HCT116 (cell line): ENCODE measurements around the gene ZBTB16. TPM values are rescaled to one million over a fixed set of nuclear protein-coding genes. Genes with fewer than 3 reads are reported as not detected.

ENCODE experiments used
- ATAC-seq: fragments of 200-7000 bp; cut with Tn5 transposase; 2 replicates; pipeline ENCODE4 v1.9.1; 2020; ENCODE audit warnings: mild to moderate bottlenecking, moderate library complexity
- BruUV-seq: library from RNA; stranded (reverse); fragments of 400-500 nt; replicated peaks from 2 replicates; lab custom pipeline; 2021; lab: Mats Ljungman, UMichigan
- CTCF ChIA-PET: fragments of 300-600 bp; sonication (Branson Sonifier 250); formaldehyde crosslinking; loops from one replicate; lab custom pipeline; 2021; ENCODE audit warnings: antibody characterized with exemption; lab: Charles Lee
- POLR2A ChIA-PET: fragments of 300-600, 350-600 bp; sonication (Branson Sonifier 250); formaldehyde crosslinking; loops from one replicate; lab custom pipeline; 2021; ENCODE audit warnings: antibody characterized with exemption; lab: Charles Lee
- RAD21 ChIA-PET, 2 experiments: fragments of 300-600 bp; sonication (Branson Sonifier 250); formaldehyde crosslinking; loops; one replicate each; lab custom pipeline; 2023; ENCODE audit warnings: low total read pairs in 2 of 2; ENCODE audit not compliant: uncharacterized antibody in 2 of 2, unreplicated experiment in 2 of 2, low non-redundant PET in 1 of 2; lab: Charles Lee
- DNase-seq: peaks from one replicate; pipeline ENCODE4 v3.0.0-alpha.2; 2010; ENCODE audit warnings: low read depth, low spot score
- H2AFZ ChIP-seq: fragments of 200-600 bp; shearing (Covaris generic), sonication (generic); 2 replicates; pipeline ENCODE4 v1.6.1; 2017; ENCODE audit warnings: low read depth, mixed run types, mixed read lengths, antibody characterized with exemption, low read length; ENCODE audit not compliant: poor library complexity, severe bottlenecking
- H3K27ac ChIP-seq: 2 replicates; pipeline ENCODE4 v1.5.1; 2012; ENCODE audit warnings: low read depth, low read length
- H3K27me3 ChIP-seq: fragments of 200-600 bp; sonication (generic); 2 replicates; pipeline ENCODE4 v1.6.1; 2016; ENCODE audit warnings: mixed run types, low read length, mixed read lengths; ENCODE audit not compliant: insufficient read depth
- H3K36me3 ChIP-seq, 2 experiments: fragments of 200-500 bp in 1 of 2; fragments of 200-600 bp in 1 of 2; sonication (Bioruptor generic) in 1 of 2; sonication (generic) in 1 of 2; 2 replicates each; pipeline versions ENCODE4 v1.5.1 to v1.6.1; 2014 to 2016; ENCODE audit warnings: low read length in 2 of 2, inconsistent platforms in 1 of 2, mixed read lengths in 1 of 2, mixed run types in 1 of 2; ENCODE audit not compliant: insufficient read depth in 2 of 2, control insufficient read depth in 1 of 2
- H3K4me1 ChIP-seq, 2 experiments: fragments of 200-600 bp in 1 of 2; sonication (generic) in 1 of 2; 2 replicates each; pipeline versions ENCODE4 v1.5.1 to v1.6.1; 2012 to 2017; ENCODE audit warnings: low read length in 2 of 2, inconsistent platforms in 1 of 2, mild to moderate bottlenecking in 1 of 2, mixed read lengths in 1 of 2, mixed run types in 1 of 2, moderate library complexity in 1 of 2; ENCODE audit not compliant: insufficient read depth in 2 of 2, control insufficient read depth in 1 of 2
- H3K4me2 ChIP-seq: fragments of 200-600 bp; sonication (generic); 2 replicates; pipeline ENCODE4 v1.6.1; 2017; ENCODE audit warnings: mixed run types, low read length, mixed read lengths
- H3K4me3 ChIP-seq, 2 experiments: fragments of 200-600 bp in 1 of 2; sonication (generic) in 1 of 2; replicated peaks in 1 of 2; 2 replicates each; pipeline ENCODE4 v1.5.1; 2011 to 2016; ENCODE audit warnings: low read length in 2 of 2, control low read depth in 1 of 2, low read depth in 1 of 2, mild to moderate bottlenecking in 1 of 2, mixed read lengths in 1 of 2, mixed run types in 1 of 2
- H3K79me2 ChIP-seq: fragments of 200-600 bp; sonication (generic); 2 replicates; pipeline ENCODE4 v1.6.1; 2017; ENCODE audit warnings: mild to moderate bottlenecking, mixed run types, low read length, moderate library complexity, mixed read lengths; ENCODE audit not compliant: insufficient read depth
- H3K9ac ChIP-seq: fragments of 200-600 bp; sonication (generic); 2 replicates; pipeline ENCODE4 v1.6.1; 2016; ENCODE audit warnings: low read length, mixed read lengths
- H3K9me2 ChIP-seq: fragments of 200-600 bp; sonication (generic), shearing (Covaris generic); 2 replicates; pipeline ENCODE4 v1.6.1; 2017; ENCODE audit warnings: mixed run types, mild to moderate bottlenecking, moderate library complexity; ENCODE audit not compliant: insufficient read depth
- H3K9me3 ChIP-seq, 2 experiments: fragments of 200-500 bp in 1 of 2; fragments of 200-600 bp in 1 of 2; sonication (Bioruptor generic) in 1 of 2; sonication (generic) in 1 of 2; 2 replicates each; pipeline ENCODE4 v1.6.1; 2014 to 2017; ENCODE audit warnings: low read length in 2 of 2, mixed read lengths in 2 of 2, inconsistent platforms in 1 of 2, low read depth in 1 of 2, mild to moderate bottlenecking in 1 of 2, mixed run types in 1 of 2, moderate library complexity in 1 of 2; ENCODE audit not compliant: control insufficient read depth in 1 of 2, insufficient read depth in 1 of 2
- H4K20me1 ChIP-seq: fragments of 200-600 bp; sonication (generic), shearing (Covaris generic); 2 replicates; pipeline ENCODE4 v1.6.1; 2017; ENCODE audit warnings: mixed run types, mild to moderate bottlenecking, moderate library complexity; ENCODE audit not compliant: insufficient read depth
- ATF3 ChIP-seq: IDR thresholded peaks from 2 replicates; pipeline ENCODE4 v1.6.1; 2012
- CBX3 ChIP-seq: IDR thresholded peaks from 2 replicates; pipeline ENCODE4 v1.6.1; 2012; ENCODE audit warnings: low read depth
- EZH2phosphoT487 ChIP-seq: fragments of 200-600 bp; IDR thresholded peaks from 2 replicates; pipeline ENCODE4 v1.6.1; 2018; ENCODE audit warnings: antibody characterized with exemption, borderline replicate concordance
- REST ChIP-seq: IDR thresholded peaks from 2 replicates; pipeline ENCODE4 v1.6.1; 2012; ENCODE audit warnings: low read depth
- SIN3A ChIP-seq: IDR thresholded peaks from 2 replicates; pipeline ENCODE4 v1.6.1; 2012; ENCODE audit warnings: low read depth
- SP1 ChIP-seq: IDR thresholded peaks from 2 replicates; pipeline ENCODE4 v1.6.1; 2012; ENCODE audit warnings: low read depth
- ZFX ChIP-seq: fragments of 450-650 bp; IDR thresholded peaks from 2 replicates; pipeline ENCODE4 v1.6.1; 2017
- intact Hi-C: fragments of 100-400 bp; cut with micrococcal nuclease; formaldehyde crosslinking; loops from 2 replicates; pipeline ENCODE4 v1.10.0; 2022
- total RNA-seq: library from RNA; stranded (reverse); gene quantifications from one replicate; pipeline ENCODE4 v1.2.1, GENCODE V29; 2021; ENCODE audit not compliant: unreplicated experiment
- TF ChIP-seq, protein P1 (sequence below), 3 experiments: fragments of 200-600 bp in 1 of 3; sonication (generic) in 1 of 3; IDR thresholded peaks in 2 of 3; conservative IDR thresholded peaks in 1 of 3; 2 replicates each; pipeline ENCODE4 v1.5.1; 2012 to 2017; ENCODE audit warnings: low read depth in 2 of 3, low read length in 2 of 3, antibody characterized with exemption in 1 of 3, borderline replicate concordance in 1 of 3, control low read depth in 1 of 3, mild to moderate bottlenecking in 1 of 3, mixed read lengths in 1 of 3, mixed run types in 1 of 3, moderate library complexity in 1 of 3; ENCODE audit not compliant: insufficient read depth in 1 of 3

The ZBTB16 gene
- total RNA-seq, 1 experiment from 2014 or later = 0.30 TPM

- no peak overlapping the region for H3K4me3 ChIP-seq
- no peaks in the 10 kb centered on the region for H3K4me1 ChIP-seq
- ChIA-PET RAD21 (no interaction called here), POLR2A (no interaction called here), CTCF (no interaction called here)
- no peak for ATAC-seq
- H3K9me2 ChIP-seq = no peaks in the 10 kb centered on the region
- TF ChIP-seq SIN3A (no peak), ATF3 (no peak), EZH2phosphoT487 (no peak)
- no peak overlapping the region for H2AFZ ChIP-seq
- H3K9ac ChIP-seq = no peak overlapping the region
- BruUV-seq = no TSS peak
- H3K27ac ChIP-seq = no peak overlapping the region
- no peak for DNase-seq
- no peaks in the 10 kb centered on the region for H3K79me2 ChIP-seq
- H3K4me2 ChIP-seq = no peak overlapping the region
- no peaks in the 10 kb centered on the region for H3K9me3 ChIP-seq
- intact Hi-C loops = no loop called here
- no peaks in the 10 kb centered on the region for H4K20me1 ChIP-seq
- 0 out of 2 replicates have a peak, but pooled peaks cover 4% of the 10 kb centered on the region for H3K27me3 ChIP-seq
- H3K36me3 ChIP-seq = no peaks in the 10 kb centered on the region
Observed at GRCh38 chr11:114017723-114018122, 41.8 kb upstream of the ZBTB16 start.

DNA sequence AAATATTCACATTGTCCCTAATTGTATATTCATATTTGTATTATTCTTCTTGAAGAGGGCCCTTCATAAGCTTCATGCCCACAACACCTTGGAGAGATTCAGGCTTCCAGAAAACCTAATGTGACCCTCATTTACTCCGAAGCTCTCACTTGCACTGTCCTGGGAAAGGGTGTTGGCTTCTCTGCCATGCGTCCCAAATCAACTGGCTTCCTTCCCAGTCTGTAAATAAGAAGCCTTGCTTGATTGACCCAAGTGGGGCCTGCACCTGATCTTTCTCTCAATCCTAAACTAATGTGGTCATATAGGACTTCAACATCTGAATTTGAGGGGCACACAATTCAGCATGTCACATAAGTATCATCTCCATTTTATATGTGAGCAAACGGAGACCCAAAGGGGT, 40.5 kb upstream of the ZBTB16 start:
- Histone ChIP-seq H3K27ac (no peak overlapping the region), H4K20me1 (no peaks in the 10 kb centered on the region), H3K9me2 (no peaks in the 10 kb centered on the region), H3K4me3 (no peak overlapping the region), H3K9ac (no peak overlapping the region), H2AFZ (no peak overlapping the region), H3K27me3 (0 out of 2 replicates have a peak, but pooled peaks cover 2% of the 10 kb centered on the region), H3K4me1 (no peaks in the 10 kb centered on the region), H3K9me3 (no peaks in the 10 kb centered on the region), H3K79me2 (no peaks in the 10 kb centered on the region), H3K36me3 (no peaks in the 10 kb centered on the region), H3K4me2 (no peak overlapping the region)
- no peak for ATAC-seq
- intact Hi-C loops = no loop called here
- no peak for DNase-seq
- no peak for TF ChIP-seq SP1
- no peak for TF ChIP-seq REST
- TF ChIP-seq, protein P1, sequence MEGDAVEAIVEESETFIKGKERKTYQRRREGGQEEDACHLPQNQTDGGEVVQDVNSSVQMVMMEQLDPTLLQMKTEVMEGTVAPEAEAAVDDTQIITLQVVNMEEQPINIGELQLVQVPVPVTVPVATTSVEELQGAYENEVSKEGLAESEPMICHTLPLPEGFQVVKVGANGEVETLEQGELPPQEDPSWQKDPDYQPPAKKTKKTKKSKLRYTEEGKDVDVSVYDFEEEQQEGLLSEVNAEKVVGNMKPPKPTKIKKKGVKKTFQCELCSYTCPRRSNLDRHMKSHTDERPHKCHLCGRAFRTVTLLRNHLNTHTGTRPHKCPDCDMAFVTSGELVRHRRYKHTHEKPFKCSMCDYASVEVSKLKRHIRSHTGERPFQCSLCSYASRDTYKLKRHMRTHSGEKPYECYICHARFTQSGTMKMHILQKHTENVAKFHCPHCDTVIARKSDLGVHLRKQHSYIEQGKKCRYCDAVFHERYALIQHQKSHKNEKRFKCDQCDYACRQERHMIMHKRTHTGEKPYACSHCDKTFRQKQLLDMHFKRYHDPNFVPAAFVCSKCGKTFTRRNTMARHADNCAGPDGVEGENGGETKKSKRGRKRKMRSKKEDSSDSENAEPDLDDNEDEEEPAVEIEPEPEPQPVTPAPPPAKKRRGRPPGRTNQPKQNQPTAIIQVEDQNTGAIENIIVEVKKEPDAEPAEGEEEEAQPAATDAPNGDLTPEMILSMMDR (IDR thresholded peaks at IDR 0.05 in 2 of 3, conservative IDR thresholded peaks at IDR 0.05 in 1 of 3; ENCODE audit: borderline replicate concordance in 1 of 3, insufficient read depth in 1 of 3, low read depth in 2 of 3, low read length in 2 of 3) = no peak
- no peak for TF ChIP-seq ZFX
- TF ChIP-seq CBX3 = no peak
- ChIA-PET CTCF (interaction anchor here (0.7 kb wide), 1 partner anchor 244 kb away, joined by 3 read pairs; no protein-coding TSS in a partner anchor), POLR2A (no interaction called here), RAD21 (no interaction called here)
- BruUV-seq = no TSS peak
